Measurements from ENCODE around the gene SPHK1.

Gene SPHK1

DNA sequence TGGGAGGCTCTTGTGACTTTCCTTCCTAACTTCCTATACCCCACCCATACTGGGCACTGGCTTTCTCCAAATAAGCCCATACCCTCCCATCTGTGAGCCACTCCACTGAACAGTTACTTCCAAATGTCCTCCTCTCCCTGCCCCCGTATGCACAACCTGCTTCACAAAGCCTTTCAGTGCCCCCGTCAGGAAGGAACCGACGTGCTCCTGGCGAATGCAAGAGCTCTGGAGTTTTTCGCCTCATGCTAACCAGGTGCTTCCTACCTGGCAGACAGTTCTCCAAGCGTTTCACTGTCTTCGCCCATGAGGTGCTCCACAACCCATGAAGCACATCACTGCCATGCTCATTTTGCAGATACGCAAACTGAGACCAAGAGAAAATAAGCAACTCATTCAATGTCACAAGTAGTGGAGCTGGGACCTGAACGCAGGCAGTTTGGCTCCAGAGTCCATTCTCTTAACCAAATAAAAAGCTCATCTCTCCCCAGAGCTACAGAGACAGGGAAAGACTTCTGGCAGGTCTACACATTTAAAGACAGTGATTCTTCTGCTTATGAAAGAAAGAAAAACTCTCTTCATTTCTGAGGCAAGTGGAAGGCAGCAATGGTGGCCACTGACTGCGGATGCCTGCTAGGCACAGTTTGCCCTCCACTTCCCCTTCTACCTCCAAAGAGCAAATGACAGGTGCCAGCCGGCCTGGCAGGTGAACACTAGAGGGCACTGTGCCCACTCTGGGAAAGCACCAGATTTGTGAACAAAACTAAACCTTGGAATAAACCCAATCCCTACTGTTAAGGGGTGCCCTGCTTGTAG lies 23.8 kb downstream of the SPHK1 start:
- DNase-seq, result peak in 4 of 14 donors; percentile 9 to 76 (median 13)

DNA sequence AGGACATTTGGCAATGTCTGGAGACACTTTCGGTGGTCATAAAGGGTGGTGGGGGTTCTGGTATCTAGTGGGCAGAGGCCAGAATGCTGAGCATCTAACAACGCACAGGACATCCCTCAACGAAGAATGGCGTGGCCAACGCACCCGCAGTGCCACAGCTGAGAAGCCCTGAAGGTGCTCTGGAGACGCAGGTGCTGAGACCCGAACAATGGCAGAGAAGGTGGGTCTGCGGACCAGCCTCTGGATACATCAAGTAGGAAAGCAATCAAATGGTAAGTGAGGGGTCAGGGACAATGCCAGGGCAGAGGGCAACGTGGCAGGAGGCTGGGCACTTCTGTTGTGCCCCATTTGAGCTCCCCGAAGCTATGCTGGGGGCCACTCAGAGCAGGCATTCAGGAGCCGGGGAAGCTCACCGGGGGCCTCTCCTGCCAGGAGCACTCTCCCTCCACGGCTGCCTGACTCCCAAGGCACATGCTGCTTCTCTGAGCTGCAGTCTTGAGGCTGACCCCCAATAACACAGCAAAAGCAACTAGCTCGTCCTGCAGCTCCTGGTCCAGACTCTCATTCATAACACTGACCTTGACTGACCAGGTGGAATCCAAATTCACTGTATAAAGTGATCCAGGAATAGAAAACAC lies 26.0 kb downstream of the SPHK1 start:
- no peak for DNase-seq

DNA sequence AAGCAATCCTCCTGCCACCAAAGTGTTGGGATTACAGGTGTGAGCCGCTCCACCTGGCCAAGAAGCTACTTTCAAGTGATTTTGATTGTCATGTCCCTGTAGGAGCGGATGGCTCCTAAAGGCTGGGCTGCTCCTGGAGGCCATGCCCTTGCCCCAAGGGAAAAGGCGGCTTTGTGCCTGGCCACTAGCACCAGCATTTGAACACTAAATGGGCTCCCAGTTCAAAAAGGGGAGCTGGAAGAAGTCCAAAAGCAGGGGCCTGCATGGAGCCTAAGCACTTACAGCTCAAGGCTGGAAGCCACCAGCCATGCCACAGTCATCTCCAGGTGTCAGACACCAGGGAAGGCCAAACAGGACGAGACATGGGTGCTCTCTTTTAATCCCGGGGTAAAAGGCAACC lies 26.8 kb downstream of the SPHK1 start:
- no peak for DNase-seq

DNA sequence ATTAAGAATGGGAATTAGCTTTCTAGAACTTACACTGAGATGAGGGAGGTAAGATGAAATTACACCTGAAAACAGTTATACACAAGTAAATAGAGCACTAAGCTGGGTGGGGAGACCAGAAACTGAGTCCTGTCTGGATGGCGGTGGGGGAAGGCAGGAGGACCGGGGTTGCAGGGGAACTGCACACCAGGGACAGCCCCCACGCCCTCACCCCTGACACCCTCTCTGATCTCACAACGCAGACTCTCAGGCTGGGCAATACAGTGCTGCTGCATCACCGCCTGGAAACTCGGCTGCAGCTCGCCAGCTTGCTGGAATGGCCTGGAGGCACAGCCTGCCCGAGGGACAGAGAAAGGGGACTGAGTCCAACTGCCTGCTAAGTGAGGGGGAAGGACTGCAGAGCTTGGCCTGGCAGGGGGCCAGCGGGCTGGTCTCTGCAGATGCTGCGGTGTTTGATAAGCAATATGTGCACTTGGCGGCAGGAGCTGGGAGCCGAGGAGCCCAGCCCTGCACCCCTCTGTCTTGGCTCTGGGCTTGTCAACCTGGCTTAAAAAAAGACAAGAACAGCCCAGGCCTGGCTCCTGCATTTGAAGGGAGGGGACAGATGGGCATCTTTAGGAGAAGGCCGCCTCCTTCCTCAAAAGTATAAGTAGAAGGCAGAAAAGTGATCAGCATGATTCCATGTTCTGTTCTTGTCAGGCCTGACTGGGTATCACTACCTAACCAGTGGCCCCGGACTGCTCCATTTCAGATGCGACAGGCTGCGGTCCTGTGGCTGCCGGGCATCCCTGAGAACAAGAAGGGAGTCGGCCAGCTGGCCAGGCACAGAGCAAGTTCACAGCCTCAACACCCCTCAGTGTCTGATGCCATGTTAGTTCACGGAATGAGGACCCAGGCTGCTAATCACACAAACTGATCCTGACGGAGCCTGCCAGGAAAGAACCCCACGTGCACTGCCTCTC lies 30.2 kb downstream of the SPHK1 start:
- peak in 8 of 14 donors; percentile 18 to 85 (median 48) for DNase-seq

DNA sequence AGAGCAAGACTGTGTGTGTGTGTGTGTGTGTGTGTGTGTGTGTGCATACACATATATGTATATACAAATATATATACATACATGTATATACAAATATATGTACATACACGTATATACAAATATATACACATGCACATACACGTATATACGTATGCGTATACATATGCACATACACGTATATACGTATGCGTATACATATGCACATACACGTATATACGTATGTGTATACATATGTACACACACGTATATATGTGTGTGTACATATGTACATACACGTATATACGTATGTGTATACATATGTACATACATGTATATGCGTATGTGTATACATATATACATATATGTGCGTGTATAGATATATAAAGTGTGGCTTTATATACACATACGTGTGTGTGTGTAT lies 31.4 kb downstream of the SPHK1 start:
- no peak for DNase-seq

DNA sequence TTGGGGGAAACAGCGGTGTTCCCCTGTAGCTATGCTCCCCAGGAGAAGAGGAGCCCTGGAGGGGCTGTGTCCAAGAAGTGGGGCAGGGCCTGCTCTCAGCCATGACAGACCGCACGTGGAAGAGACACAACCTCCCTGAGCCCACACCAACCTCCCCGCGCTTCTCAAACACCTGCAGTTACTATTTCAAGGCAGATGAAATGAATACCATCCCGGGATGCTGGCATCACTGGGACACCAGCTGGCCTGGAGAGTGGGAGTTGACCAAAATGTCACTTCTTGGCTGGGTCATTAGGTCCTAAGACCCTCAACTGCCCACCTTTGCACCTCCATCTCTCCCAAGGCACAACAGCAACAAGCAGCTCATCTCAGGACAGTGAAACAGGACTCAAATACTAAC lies 32.0 kb downstream of the SPHK1 start:
- no peak for DNase-seq

DNA sequence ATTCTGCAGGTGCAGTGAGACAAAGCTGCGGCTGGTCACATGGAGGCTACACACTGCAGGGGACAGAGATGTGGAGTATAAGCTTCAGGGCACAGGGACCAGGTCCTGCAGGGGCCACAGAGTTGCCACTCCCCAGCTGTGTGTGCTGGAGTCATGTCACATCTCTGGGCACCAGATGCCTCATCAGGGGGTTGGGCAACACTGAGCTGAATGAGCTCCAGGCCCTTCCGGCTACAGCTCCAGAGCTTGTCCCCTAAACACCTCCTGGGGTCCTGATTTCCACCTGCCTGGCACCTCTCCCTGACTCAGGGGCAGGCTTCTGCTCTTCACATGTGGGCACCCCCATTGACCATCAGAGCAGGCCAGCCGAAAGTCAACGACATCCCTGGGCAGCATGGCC lies 32.5 kb downstream of the SPHK1 start:
- no peak for DNase-seq

DNA sequence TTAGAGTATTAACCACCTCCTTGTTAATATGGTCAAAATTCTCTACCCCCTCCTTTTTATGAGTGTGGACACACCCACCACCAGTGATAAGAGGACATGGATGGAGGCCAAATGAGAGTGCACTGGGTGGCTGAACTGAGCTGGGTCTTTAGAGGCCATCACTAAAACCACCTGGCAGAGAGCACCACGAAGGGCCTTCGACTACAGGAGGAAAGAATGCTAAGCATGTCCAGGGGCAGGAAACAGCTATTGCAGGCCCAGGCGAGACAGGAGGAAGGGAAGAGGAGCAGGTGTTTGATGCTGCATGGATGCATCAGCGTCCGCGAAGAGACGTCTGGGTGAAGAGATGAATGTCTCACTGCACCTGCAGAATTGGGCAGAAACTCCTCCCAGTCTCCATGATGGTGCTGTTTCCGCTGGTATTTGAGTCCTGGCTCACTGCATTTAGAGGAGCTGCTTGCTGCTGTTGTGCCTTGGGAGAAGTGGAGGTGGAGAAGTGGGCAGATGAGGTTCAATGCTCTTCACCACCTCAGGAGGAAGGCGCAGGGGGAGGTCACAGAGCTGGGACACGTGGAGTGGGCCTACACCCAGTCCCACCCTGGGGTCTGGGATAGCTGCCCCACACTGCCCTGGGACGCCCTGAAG lies 33.2 kb downstream of the SPHK1 start:
- no peak for DNase-seq

DNA sequence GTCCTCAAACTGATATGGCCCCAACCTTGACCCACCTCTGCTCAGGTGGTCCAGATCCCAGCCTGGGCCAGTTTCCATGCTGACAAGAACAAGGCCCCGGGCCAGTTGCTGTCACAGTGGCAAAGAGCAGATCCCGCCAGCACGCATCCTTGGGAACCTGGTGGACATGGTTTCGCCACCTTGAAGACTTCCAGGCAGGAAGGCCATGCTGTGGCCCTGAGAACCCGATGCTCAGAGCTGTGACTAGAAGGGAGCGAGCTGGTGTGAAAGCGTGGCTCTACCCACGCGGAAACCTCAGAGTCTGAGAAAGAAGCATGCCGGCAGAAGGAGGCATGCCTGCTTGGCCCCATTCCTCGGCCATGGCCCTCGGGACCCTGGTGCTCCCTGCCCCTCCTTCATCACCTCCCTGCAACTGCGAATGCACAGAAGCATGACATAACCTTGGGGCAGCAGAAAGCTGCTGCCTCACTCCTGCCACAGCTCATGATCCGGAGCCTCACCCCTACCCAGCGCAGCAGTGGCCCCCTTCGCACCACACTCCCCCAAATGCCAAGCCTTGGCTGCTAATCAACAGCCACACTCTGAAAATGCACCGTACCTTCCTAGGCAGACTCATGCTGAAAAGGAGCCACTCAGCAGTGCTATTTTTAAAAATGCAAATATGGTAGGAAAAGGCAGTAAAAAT lies 35.3 kb downstream of the SPHK1 start:
- DNase-seq, result peak in 1 of 14 donors; percentile 20

DNA sequence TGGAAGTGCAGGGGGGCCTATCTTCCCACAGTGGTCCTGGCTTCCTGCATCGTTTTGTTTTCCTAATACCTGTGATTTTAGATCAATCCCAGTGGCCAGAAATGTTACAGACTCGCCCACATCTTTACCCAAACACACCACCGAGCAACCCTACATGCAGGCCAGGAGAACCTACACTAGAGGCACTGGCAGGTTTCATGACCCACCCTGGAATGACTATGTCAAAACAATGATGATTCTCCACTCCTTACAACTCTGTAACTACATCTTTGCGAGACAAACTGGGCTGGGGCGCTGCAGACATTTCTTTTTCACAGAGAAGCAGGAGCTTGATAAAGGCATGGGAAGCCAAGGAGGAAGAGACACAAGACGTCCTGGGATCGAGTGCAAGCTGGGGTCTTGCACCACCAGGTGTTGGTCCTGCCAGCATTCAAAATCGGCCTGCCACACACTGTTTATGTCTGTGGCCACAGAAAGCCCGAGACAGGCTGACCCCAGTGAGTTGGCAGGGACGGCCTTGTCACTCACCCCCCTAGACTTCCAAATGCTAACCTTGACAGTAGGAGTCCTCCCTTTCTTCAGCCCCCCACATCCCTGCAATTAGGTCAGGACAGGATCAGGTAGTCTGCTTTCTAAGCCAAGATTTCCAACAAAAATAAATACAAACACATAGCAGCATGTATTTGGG lies 36.1 kb downstream of the SPHK1 start:
- DNase-seq, result no peak

DNA sequence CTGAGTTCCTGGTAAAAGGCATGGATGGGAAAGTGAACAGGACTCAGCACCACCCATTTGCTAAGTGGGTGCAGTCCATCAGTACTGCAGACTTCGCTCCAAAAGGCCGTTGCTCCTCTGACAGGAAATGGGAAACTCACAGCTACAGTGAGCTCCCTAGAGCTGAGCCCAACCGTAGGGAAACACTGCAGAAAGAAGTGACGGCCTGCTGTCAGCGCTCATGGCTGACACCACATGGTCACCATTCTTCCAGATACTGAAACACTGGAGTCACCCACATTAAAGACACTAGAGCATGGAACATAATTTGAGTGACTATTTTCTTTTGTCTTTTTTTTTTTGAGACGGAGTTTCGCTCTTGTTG lies 36.6 kb downstream of the SPHK1 start:
- no peak for DNase-seq

DNA sequence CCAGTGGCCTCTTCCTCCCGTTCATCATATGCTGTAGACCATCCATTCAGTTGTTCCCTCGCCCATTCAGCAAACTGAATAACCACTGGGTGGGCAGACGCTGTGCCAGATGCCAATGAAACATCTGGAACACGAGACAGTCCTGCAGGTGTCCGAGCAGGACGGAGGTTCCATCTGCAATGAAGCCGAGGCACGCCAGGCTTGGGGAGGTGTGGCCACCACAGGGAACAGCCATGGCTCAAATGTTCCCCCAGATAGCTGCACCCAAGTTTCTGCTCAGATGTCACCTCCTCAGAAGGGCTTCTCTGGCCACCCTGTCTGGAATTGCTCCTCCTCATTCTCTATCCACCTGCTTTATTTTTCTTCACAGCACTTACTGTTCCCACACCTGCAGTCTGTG lies 38.0 kb downstream of the SPHK1 start:
- no peak for DNase-seq

DNA sequence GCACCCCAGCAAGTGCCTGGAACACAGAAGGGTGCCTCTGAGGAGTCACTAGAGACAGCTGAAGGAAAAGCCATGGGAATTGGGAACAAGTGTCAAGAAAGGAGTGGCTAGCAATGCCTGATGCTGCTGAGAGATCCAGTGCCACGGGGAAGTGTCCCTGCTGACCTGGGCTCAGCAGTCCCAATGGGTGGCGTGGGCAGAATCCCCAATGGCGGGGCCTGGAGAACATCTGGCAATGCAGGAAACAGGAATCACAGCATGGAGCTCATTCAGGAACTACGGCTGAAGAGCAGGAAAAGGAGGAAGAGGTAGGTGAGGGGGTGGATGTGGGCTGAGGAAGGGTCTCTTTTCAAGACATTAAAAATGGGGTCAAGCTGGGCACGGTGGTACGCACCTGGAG lies 38.5 kb downstream of the SPHK1 start:
- no peak for DNase-seq

DNA sequence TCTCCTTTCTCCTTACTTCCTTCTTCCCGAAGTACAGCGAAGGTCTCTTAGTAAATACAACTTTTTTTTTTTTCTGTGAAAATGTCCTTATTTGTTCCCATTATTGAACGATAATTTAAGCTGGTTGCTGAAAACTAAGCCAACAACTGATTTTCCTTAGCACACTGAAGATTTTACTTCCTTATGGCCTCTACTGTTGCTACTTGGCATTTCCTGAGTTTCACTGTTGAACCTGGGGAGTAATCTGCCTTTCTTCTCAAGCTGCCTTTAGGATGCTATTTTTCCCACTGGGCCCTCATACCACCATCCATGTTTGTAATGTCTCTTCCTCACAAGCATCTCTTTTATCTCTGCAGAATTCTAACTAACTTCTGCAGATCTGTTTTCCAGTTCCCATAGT lies 42.4 kb downstream of the SPHK1 start:
- no peak for DNase-seq

DNA sequence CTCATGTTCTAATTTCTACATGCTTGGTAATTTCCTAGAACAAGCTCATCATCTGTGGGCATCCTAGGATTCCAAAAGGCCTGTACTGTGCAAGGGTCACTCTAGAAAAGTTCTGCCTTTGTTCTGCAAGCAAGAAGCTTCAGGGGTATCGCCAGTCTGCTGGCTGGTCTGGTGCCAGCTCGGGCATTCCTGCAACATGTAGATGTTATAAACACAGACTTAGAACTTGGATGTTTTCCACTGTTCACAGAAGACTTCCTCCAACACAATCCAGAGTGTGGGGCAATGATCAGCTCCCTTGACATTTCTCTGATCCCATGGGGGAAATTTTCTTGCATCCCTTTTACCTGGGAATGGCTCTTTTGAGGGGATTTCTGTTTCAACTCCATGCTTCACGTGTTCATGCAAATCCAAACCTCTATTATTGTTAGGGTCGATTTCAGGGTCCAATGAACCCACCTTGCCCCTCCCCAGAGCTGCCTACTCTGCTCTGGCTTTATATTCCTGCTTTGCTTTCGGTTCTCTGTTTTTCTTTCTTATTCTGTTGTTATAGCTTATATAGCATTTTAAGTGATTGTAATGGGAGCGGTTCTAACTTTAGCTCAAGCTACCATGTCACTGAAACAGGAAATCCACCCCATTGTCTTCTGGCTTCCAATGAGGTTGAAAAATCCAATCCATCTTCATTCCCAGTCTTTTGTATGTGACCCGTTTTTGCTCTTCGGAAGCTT lies 43.3 kb downstream of the SPHK1 start:
- DNase-seq, result no peak

DNA sequence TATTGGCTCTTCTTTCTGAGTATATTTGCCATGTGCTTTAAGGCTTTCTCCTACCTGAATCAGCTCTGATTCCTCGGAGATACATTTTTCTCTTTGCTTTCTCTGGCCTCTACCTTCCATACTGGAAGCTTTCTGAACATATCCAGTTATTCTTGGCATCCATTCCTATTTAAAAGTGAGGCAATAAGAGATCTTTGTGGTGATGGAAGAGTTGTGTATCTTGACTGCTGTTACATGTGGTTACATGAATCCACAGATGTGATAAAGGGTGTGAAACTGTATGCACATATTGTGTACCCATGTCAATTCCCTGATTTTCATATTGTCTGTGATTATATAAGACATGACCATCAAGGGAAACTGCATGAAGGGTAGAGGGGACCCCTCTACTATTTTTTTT lies 44.1 kb downstream of the SPHK1 start:
- no peak for DNase-seq

DNA sequence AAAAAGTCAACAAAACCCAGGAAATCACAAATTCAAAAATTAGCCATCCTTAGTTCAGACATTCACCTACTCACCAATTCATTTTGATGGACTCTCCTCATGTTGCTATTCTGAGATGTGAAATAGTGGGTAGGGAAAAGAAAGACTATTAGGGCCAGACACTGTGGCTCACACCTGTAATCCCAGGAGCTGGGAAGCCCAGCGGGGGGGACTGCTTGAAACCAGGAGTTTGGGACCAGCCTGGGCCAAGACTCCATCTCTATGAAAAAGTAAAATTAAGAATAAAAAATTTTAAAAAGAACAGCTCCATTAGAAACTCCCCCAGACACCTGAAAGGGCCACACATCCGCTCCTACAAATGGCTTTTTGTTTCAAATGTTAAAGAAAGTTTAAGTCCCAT lies 47.1 kb downstream of the SPHK1 start:
- DNase-seq, result no peak

DNA sequence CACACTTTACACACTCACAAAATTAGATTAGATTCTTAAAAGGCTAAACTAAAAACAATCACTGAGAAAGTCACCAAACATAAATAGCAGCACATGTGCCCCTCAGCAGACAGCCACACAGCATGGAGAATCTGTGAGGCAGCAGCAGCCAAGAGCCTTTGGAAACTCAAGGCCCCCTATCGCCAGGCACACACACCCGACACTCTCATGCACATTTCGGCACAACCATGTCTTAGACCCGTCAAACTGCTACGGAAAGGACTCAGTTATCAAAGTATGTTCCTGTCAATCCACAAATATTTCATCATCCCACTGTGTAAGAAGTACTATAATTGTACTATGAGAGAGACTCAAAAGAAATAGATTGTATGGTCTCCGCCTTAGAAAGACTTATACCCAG lies 47.6 kb downstream of the SPHK1 start:
- peak in 1 of 14 donors; percentile 35 for DNase-seq

DNA sequence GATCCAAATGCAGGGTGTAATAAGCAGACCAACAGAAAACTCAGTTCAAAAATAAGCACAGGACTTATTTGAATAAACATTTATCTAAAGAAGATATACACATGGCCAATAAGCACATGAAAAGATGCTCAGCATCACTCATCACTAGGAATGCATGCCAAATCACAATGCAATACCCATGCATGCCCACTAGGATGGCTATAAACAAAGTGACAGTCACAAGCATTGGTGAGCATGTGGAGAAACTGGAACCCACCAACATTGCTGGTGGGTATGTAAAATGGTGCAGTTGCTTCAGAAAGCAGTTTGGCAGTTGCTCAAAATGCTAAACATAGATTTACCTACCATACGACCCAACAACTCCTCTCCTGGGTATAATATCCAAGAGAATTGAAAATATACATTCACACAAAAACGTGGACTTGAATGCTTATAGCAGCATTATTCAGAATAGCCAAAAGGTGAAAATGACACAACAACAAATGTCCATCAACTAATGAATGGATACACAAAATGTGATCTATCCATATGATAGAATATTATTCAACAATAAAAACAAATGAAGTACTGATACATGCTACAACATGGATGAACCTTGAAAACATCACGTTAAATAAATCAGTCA lies 48.4 kb downstream of the SPHK1 start:
- DNase-seq, result no peak

DNA sequence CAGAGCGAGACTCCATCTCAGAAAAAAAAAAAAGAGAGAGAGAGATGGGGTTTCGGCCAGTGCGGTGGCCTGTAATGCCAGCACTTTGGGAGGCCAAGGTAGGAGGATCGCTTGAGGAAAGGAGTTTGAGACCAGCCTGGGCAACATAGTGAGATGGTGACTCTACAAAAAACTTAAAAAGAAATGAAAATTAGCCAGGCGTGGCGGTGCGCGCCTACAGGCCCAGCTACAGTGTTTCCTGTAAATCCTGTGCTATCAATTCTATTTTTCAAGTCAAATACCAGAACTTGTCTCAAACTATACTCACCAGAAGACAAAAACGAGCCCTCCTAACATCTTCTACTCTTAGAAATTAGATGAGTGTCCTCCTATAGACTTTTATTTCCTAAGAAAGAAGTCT lies 49.3 kb downstream of the SPHK1 start:
- no peak for DNase-seq

Measured in C1 segment of cervical spinal cord (tissue), 14 donors.